ENCODE data around the gene MYCBP2.

Gene MYCBP2

GRCh38 chr13:77016888-77017623 lies 309.8 kb downstream of the MYCBP2 start:
- no peak overlapping the region for H3K18ac ChIP-seq (ENCODE audit: low read depth in 1 of 2, low read length in 2 of 2)
- no peak overlapping the region for H4K8ac ChIP-seq (ENCODE audit: low read length)
- peaks cover 15% of the 10 kb centered on the region for H3K79me1 ChIP-seq (replicated peaks; ENCODE audit: low read length, poor library complexity, severe bottlenecking)
- no peak overlapping the region for H2BK12ac ChIP-seq (ENCODE audit: low read length in 2 of 2)
- no peak overlapping the region for H3K14ac ChIP-seq (ENCODE audit: low read length in 2 of 2)
- no peak overlapping the region for H2BK5ac ChIP-seq (ENCODE audit: low read depth, low read length, poor library complexity, severe bottlenecking)
- no peak overlapping the region for H2BK120ac ChIP-seq (ENCODE audit: low read depth, low read length)
- H3K4me3 ChIP-seq (ENCODE audit: insufficient read depth in 1 of 2, low read depth in 1 of 2, low read length in 2 of 2), result no peak overlapping the region
- H3K27ac ChIP-seq (ENCODE audit: low read length, poor library complexity, severe bottlenecking), result no peak overlapping the region
- no peak overlapping the region for H3K9ac ChIP-seq (ENCODE audit: low read length)
- WGBS, result 95% methylated on average over 4 of the region's 6 CpGs
- H3K4ac ChIP-seq (ENCODE audit: low read depth in 1 of 2, low read length in 2 of 2), result no peak overlapping the region
- no peak overlapping the region for H4K91ac ChIP-seq (ENCODE audit: low read length)
- peaks cover 9 to 72% of the 10 kb centered on the region in 2 experiments for H3K36me3 ChIP-seq (ENCODE audit: control insufficient read depth in 1 of 2, insufficient read depth in 2 of 2, low read depth in 1 of 2, low read length in 2 of 2)
- no peak overlapping the region for H2BK15ac ChIP-seq (ENCODE audit: low read depth, poor library complexity, severe bottlenecking)
- no peaks in the 10 kb centered on the region for H3K9me3 ChIP-seq (ENCODE audit: control insufficient read depth, low read length)
- no peak overlapping the region for H2AK5ac ChIP-seq (ENCODE audit: low read length, severe bottlenecking)
- no peak overlapping the region for H3K23ac ChIP-seq (ENCODE audit: low read length in 2 of 2)
- H3K27me3 ChIP-seq (ENCODE audit: control insufficient read depth in 1 of 2, insufficient read depth in 1 of 2, low read length in 2 of 2), result no peaks in the 10 kb centered on the region
- H3K4me2 ChIP-seq (ENCODE audit: low read length, poor library complexity, severe bottlenecking), result no peak overlapping the region
- no peak for DNase-seq
- peaks cover 1% of the 10 kb centered on the region for H3K4me1 ChIP-seq (ENCODE audit: control insufficient read depth, insufficient read depth, low read depth, low read length)
- H2AFZ ChIP-seq (ENCODE audit: low read depth, low read length), result no peak overlapping the region

GRCh38 chr13:77016251-77016812 lies 310.6 kb downstream of the MYCBP2 start:
- Histone ChIP-seq H2BK15ac (ENCODE audit: low read depth, poor library complexity, severe bottlenecking) (no peak overlapping the region), H3K4me3 (ENCODE audit: insufficient read depth in 1 of 2, low read depth in 1 of 2, low read length in 2 of 2) (no peak overlapping the region)

GRCh38 chr13:77014906-77015685 lies 311.8 kb downstream of the MYCBP2 start:
- no peak overlapping the region for H3K14ac ChIP-seq (ENCODE audit: low read length in 2 of 2)
- no peaks in the 10 kb centered on the region for H3K27me3 ChIP-seq (ENCODE audit: control insufficient read depth in 1 of 2, insufficient read depth in 1 of 2, low read length in 2 of 2)
- H2BK15ac ChIP-seq (ENCODE audit: low read depth, poor library complexity, severe bottlenecking), result no peak overlapping the region
- no peak overlapping the region for H4K91ac ChIP-seq (ENCODE audit: low read length)
- H4K8ac ChIP-seq (ENCODE audit: low read length), result no peak overlapping the region
- H3K36me3 ChIP-seq (ENCODE audit: control insufficient read depth in 1 of 2, insufficient read depth in 2 of 2, low read depth in 1 of 2, low read length in 2 of 2), result peaks cover 19 to 85% of the 10 kb centered on the region in 2 experiments
- no peak for DNase-seq
- no peak overlapping the region for H2BK12ac ChIP-seq (ENCODE audit: low read length in 2 of 2)
- no peak overlapping the region for H3K4me2 ChIP-seq (ENCODE audit: low read length, poor library complexity, severe bottlenecking)
- no peaks in the 10 kb centered on the region for H3K4me1 ChIP-seq (ENCODE audit: control insufficient read depth, insufficient read depth, low read depth, low read length)
- H2AFZ ChIP-seq (ENCODE audit: low read depth, low read length), result no peak overlapping the region
- H3K4ac ChIP-seq (ENCODE audit: low read depth in 1 of 2, low read length in 2 of 2), result no peak overlapping the region
- H3K23ac ChIP-seq (ENCODE audit: low read length in 2 of 2), result no peak overlapping the region
- no peak overlapping the region for H2BK5ac ChIP-seq (ENCODE audit: low read depth, low read length, poor library complexity, severe bottlenecking)
- H3K9ac ChIP-seq (ENCODE audit: low read length), result no peak overlapping the region
- no peak overlapping the region for H2AK5ac ChIP-seq (ENCODE audit: low read length, severe bottlenecking)
- no peak overlapping the region for H3K27ac ChIP-seq (ENCODE audit: low read length, poor library complexity, severe bottlenecking)
- no peaks in the 10 kb centered on the region for H3K9me3 ChIP-seq (ENCODE audit: control insufficient read depth, low read length)
- H3K4me3 ChIP-seq (ENCODE audit: insufficient read depth in 1 of 2, low read depth in 1 of 2, low read length in 2 of 2), result no peak overlapping the region
- H3K79me1 ChIP-seq (replicated peaks; ENCODE audit: low read length, poor library complexity, severe bottlenecking), result peaks cover 16% of the 10 kb centered on the region
- 100% methylated on average over 1 of the region's 2 CpGs for WGBS
- H2BK120ac ChIP-seq (ENCODE audit: low read depth, low read length), result no peak overlapping the region
- no peak overlapping the region for H3K18ac ChIP-seq (ENCODE audit: low read depth in 1 of 2, low read length in 2 of 2)

More at GRCh38 chr13:77016251-77016812, 310.6 kb downstream of the MYCBP2 start:
- Histone ChIP-seq H3K18ac (ENCODE audit: low read depth in 1 of 2, low read length in 2 of 2) (no peak overlapping the region), H2BK5ac (ENCODE audit: low read depth, low read length, poor library complexity, severe bottlenecking) (no peak overlapping the region), H3K9ac (ENCODE audit: low read length) (no peak overlapping the region), H3K36me3 (ENCODE audit: control insufficient read depth in 1 of 2, insufficient read depth in 2 of 2, low read depth in 1 of 2, low read length in 2 of 2) (peaks cover 11 to 76% of the 10 kb centered on the region in 2 experiments), H4K91ac (ENCODE audit: low read length) (no peak overlapping the region), H2AK5ac (ENCODE audit: low read length, severe bottlenecking) (no peak overlapping the region), H3K23ac (ENCODE audit: low read length in 2 of 2) (no peak overlapping the region), H3K79me1 (replicated peaks; ENCODE audit: low read length, poor library complexity, severe bottlenecking) (peaks cover 16% of the 10 kb centered on the region), H4K8ac (ENCODE audit: low read length) (no peak overlapping the region), H3K4me2 (ENCODE audit: low read length, poor library complexity, severe bottlenecking) (no peak overlapping the region), H3K4ac (ENCODE audit: low read depth in 1 of 2, low read length in 2 of 2) (no peak overlapping the region), H2BK12ac (ENCODE audit: low read length in 2 of 2) (no peak overlapping the region), H2AFZ (ENCODE audit: low read depth, low read length) (no peak overlapping the region), H3K4me1 (ENCODE audit: control insufficient read depth, insufficient read depth, low read depth, low read length) (no peaks in the 10 kb centered on the region), H2BK120ac (ENCODE audit: low read depth, low read length) (no peak overlapping the region), H3K14ac (ENCODE audit: low read length in 2 of 2) (no peak overlapping the region), H3K27me3 (ENCODE audit: control insufficient read depth in 1 of 2, insufficient read depth in 1 of 2, low read length in 2 of 2) (no peaks in the 10 kb centered on the region), H3K9me3 (ENCODE audit: control insufficient read depth, low read length) (no peaks in the 10 kb centered on the region), H3K27ac (ENCODE audit: low read length, poor library complexity, severe bottlenecking) (peak overlapping the region; percentile 63)
- no peak for DNase-seq
- 100% methylated on average over 2 of the region's 3 CpGs for WGBS
